ENCODE results near the gene ZNF628.
"Not testable (repeated sequence)": the region's sequence is repeated elsewhere in the genome, so short reads cannot be mapped to it uniquely, and the experiment has no call there.

Gene ZNF628

GRCh38 chr19:55476100-55476775 lies at the start of gene ZNF628:
TSS of gene ZNF628 (plus strand) at chr19:55476617. CDS start at chr19:55479911, 3,294 bp downstream.
- FAIRE-seq = no peak

GRCh38 chr19:55431183-55431582 lies 45.2 kb upstream of the ZNF628 start:
- FAIRE-seq = no peak

- FAIRE-seq = no peak
Measured at GRCh38 chr19:55432241-55432959, 44.0 kb upstream of the ZNF628 start.

- no peak for FAIRE-seq
Measured at GRCh38 chr19:55433292-55433691, 43.1 kb upstream of the ZNF628 start.

- FAIRE-seq = no peak
Measured at GRCh38 chr19:55434356-55434919, 42.0 kb upstream of the ZNF628 start.

GRCh38 chr19:55435020-55435419 lies 41.4 kb upstream of the ZNF628 start:
- no peak for FAIRE-seq

- FAIRE-seq = no peak
Measured at GRCh38 chr19:55436847-55437246, 39.6 kb upstream of the ZNF628 start.

- FAIRE-seq = no peak
Measured at GRCh38 chr19:55437410-55437809, 39.0 kb upstream of the ZNF628 start.

- FAIRE-seq = no peak
Measured at GRCh38 chr19:55439052-55439451, 37.4 kb upstream of the ZNF628 start.

GRCh38 chr19:55440411-55441105 lies 35.9 kb upstream of the ZNF628 start:
- no peak for FAIRE-seq

GRCh38 chr19:55441319-55441691 lies 35.1 kb upstream of the ZNF628 start:
- no peak for FAIRE-seq

- no peak for FAIRE-seq
Measured at GRCh38 chr19:55441692-55442321, 34.6 kb upstream of the ZNF628 start.

GRCh38 chr19:55442372-55442961 lies 34.0 kb upstream of the ZNF628 start:
- no peak for FAIRE-seq

- no peak for FAIRE-seq
Measured at GRCh38 chr19:55443045-55443823, 33.2 kb upstream of the ZNF628 start, which contains the start of gene SHISA7. TSS of gene SHISA7 (minus strand) at chr19:55443300. CDS start at chr19:55442863, 437 bp downstream.

GRCh38 chr19:55443824-55444480 lies 32.5 kb upstream of the ZNF628 start:
- no peak for FAIRE-seq

- no peak for FAIRE-seq
Measured at GRCh38 chr19:55444646-55445045, 31.8 kb upstream of the ZNF628 start.

GRCh38 chr19:55446060-55446459 lies 30.4 kb upstream of the ZNF628 start:
- FAIRE-seq = no peak

GRCh38 chr19:55447421-55448174 lies 28.8 kb upstream of the ZNF628 start:
- FAIRE-seq = no peak

- FAIRE-seq = not testable (repeated sequence)
Measured at GRCh38 chr19:55448175-55448490, 28.3 kb upstream of the ZNF628 start.

- FAIRE-seq = no peak
Measured at GRCh38 chr19:55449469-55449868, 26.9 kb upstream of the ZNF628 start.

Data from colon (tissue), 2 donors.